Endothelial cell of umbilical vein (primary cell): ENCODE measurements around the gene POLRMT.

Experiments
- CTCF ChIP-seq, 2 donors: IDR thresholded peaks; 1 replicate in 1 of 2; 2 replicates in 1 of 2; pipeline ENCODE4 v1.5.1; 2011; ENCODE audit warnings: low read length in 2 of 2, mild to moderate bottlenecking in 2 of 2, moderate library complexity in 2 of 2, control low read depth in 1 of 2, inconsistent platforms in 1 of 2, low read depth in 1 of 2; ENCODE audit not compliant: insufficient read depth in 1 of 2; ENCODE audit errors: extremely low read depth in 1 of 2
- GATA2 ChIP-seq: IDR thresholded peaks from 2 replicates; pipeline ENCODE4 v1.7.0; 2011; ENCODE audit warnings: low read depth, mild to moderate bottlenecking, moderate library complexity, mixed read lengths, low read length; ENCODE audit not compliant: insufficient read length, insufficient read depth
- JUN ChIP-seq: IDR thresholded peaks from 2 replicates; pipeline ENCODE4 v1.6.1; 2011; ENCODE audit warnings: borderline replicate concordance, low read depth; ENCODE audit not compliant: insufficient read length, insufficient read depth

GRCh38 chr19:588093-588740 lies 45.1 kb downstream of the POLRMT start:
- TF ChIP-seq CTCF (IDR thresholded peaks at IDR 0.05; ENCODE audit: extremely low read depth in 1 of 2, insufficient read depth in 1 of 2, low read depth in 1 of 2, low read length in 2 of 2) = peak; percentile 62 to 78
- no peak for TF ChIP-seq GATA2
- no peak for TF ChIP-seq JUN
